ENCODE results near the gene FOXF2.

FOXF2 gene

DNA sequence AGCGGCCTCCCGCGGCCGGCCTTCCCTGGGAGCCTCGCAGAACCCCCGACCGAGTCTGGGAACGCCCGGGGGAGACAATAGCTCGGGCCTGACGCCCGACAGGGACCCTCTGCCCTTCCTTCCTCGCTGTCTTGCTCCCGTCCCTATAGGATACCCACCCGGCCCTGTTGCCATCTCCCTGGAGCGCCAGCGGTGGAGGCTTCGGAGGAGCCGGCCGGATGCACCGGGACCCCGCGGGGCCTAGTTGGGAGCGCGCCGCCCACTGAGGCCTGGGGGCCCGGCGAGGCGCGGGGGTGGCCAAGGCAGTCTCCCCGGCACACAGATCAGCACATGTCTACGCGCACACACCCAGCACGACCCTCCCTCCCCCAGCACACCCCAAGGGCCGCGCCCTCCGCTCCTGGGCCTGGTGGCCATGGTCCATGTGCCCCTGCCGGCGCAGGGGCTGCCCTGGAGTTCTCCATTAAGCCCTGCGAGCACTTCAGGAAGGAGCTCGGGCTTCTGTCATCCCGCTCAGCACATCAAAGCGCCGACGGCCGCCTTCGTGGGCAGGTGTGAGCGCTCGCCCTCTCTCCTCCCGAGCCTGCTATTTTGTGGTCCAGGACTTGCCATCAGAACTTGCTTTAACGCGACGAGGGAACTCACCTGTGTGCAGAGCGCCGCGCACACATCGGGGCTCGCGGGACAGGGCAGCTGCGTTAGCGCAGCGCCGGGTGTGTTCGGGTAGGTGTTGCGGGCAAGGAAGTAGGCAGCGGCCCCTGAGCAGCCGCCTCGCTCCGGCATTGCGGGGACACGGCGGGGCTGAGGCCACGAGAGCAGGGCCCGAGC lies 3.7 kb downstream of the FOXF2 start:
- no peak for DNase-seq

- no peak for DNase-seq
Measured at GRCh38 chr6:1393641-1394283, 4.4 kb downstream of the FOXF2 start.

DNA sequence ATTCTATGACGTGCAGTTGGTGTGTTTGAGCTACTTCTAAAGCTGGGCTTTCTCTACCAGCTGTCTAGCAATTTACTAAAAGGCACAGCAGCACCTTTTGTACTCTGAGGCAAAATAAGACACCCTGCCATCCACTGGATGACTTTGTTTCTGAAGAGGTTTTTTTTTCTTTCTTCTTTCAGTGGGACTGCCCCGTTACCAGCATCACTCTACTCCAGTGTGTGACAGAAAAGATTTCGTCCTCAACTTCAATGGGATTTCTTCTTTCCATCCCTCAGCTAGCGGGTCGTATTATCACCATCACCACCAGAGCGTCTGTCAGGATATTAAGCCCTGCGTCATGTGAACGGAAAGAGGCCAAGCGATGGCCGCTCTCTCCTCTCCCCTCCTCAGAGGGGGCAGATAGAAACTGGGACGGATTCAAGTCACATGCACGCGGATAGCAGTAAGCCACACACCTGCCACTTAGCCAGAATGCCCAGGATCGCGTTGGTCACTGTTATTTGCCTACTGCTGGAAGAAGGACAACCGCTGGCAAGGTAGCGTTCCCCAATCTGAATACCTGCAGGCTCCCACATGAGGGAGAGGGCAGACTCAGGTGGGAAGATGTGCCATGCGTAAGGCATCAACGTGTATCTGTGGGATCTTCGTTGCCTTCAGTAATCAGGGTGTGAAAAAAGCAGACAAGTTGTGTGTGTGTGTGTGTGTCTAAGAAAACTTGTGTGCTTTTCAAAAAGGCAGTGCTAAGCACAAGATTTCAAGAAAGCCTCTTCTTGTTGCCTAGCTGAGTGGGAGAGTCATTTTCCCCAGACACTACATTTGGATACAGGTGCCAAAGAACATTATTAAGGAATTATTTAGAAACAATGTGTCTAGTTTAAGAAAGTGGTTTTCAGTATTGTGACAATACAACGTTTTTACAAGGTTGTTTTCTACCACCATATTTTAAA lies 5.4 kb downstream of the FOXF2 start:
- DNase-seq: no peak

- no peak for DNase-seq
Measured at GRCh38 chr6:1395506-1395905, 6.1 kb downstream of the FOXF2 start.

DNA sequence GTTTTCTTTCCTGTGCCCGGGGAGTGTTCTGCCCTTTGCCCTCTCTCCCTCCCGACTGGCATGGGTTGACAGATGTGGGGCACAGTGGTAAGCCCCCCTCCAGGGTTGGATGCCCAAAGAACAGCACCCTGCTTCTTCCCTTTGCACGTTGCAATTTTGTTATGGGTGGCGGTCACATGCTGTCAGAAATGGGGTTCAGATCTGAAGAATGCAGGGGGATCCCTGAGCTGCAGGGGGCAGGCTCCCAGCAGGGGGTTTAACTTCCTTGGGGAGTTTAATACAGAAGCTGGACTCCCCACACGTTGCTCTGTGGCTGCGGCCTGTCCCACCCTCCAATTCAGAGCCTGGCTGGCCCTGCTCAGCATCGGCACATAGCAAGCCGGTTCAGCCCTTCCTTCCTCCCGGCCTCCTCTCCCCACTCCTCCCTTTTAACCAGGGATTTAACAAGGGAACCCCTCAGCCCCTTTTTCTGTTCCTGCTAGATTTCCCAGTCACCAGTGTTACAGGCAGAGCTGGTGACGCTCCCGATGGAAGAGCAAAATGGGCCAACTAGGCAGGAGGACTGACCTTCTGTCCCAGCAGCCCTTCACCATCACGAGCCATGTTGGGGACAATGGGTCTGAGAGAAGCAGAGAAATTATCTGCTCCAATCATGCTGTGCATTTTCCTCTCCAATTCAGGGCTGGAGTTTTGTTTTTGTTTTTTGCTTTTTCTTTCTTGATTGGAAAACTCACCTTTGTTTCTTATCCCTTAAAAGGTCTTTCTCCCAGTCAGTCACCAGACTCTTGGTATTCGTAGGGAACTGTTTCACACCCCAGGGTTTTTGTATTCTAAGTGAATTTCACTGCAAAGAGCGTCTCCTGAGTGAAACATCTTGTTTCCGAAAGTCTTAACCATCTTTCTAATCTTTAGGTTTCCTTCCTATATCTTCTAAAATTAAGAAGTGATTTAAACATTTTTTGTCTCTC lies 6.8 kb downstream of the FOXF2 start:
- no peak for DNase-seq

- peak; percentile 92 for DNase-seq
Measured at GRCh38 chr6:1396952-1397868, 7.8 kb downstream of the FOXF2 start.

GRCh38 chr6:1399085-1399780 lies 9.9 kb downstream of the FOXF2 start:
- no peak for DNase-seq

- no peak for DNase-seq
Measured at GRCh38 chr6:1400126-1400850, 10.9 kb downstream of the FOXF2 start.

DNA sequence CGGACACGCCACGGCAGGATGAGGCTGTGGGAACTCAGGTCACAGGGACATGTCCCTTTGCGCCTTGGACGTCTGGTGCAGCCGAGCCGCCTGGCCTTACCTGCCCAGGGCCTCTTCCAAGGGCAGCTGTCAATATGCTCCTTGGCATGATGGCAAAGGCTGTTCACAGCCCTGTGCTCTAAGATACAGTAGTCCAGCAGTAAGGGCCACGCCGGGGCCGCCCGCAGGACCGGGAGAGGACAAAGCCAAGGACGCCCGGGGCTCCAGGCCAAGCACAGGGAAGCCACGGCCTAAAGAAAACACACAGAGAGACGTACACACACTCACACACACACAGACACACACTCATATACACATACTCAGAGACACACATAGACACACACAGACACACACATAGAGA lies 13.0 kb downstream of the FOXF2 start:
- no peak for DNase-seq

DNA sequence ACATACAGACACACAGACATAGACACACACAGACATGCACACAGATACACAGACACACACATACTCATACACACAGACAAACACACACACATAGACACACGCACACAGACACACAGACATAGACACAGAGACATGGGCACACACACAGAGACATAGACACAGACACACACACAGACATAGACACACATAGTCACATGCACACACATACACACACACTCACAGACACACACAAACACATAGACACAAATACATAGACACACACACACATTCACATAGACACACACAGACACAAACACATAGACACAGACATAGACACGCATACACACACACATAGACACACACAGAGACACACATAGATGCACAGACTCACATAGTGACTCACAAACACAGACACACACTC lies 13.5 kb downstream of the FOXF2 start:
- DNase-seq: no peak

- no peak for DNase-seq
Measured at GRCh38 chr6:1403851-1404712, 14.7 kb downstream of the FOXF2 start.

DNA sequence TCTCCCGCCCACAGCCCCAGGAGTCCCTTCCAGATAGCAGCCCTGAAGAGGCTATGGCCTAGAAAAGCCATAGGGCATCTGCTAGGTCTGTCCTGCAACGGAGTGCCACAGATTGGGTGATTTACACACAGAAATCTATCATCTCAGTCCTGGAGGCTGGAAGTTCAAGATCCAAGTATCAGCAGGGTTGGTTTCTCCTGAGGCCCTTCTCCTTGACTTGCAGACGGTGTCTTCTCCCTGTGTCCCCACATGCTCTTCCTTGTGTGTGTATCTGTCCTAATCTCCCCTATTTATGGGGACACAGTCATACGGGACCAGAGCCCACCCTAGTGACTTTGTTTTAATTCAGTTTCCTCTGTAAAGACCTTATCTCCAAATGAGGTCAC lies 15.3 kb downstream of the FOXF2 start:
- no peak for DNase-seq

- DNase-seq: no peak
Measured at GRCh38 chr6:1405221-1405620, 15.8 kb downstream of the FOXF2 start.

DNA sequence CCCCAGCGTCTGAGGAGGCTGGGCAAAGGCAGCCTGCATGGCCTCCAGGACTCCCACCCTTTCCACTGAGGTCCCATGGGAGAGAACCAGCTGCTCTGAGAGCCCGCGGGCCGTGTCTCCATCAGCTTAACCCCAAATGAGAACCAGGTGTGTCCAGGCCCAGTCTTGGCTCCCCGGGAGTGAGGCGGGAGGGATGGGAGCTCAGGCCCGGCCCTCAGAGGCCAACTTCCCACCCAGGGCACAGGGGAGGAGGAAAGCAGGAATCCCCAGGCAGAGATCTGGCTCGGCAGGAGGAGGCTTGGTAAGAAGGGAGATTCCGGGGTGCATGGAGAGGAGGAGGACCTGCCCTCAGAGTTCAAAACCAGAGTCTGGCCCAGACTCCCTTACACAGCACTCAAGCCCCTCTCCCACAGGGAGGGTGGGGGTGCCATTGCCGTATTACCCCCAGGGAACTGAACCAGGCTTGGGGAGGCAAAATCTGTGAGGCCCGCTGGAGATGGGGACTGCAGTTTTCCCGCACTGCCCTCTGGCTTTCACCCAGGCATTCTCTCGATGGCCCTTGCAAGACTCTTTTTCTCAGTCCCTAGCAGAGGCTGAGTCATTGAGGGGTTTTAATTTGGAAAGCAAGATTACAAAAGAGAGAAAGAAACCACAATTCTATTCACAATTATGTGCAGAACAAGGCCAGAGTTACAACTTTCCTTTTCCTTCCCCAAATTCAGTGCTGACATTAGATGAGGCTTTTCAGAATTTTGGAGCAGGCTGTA lies 17.1 kb downstream of the FOXF2 start:
- DNase-seq: no peak

DNA sequence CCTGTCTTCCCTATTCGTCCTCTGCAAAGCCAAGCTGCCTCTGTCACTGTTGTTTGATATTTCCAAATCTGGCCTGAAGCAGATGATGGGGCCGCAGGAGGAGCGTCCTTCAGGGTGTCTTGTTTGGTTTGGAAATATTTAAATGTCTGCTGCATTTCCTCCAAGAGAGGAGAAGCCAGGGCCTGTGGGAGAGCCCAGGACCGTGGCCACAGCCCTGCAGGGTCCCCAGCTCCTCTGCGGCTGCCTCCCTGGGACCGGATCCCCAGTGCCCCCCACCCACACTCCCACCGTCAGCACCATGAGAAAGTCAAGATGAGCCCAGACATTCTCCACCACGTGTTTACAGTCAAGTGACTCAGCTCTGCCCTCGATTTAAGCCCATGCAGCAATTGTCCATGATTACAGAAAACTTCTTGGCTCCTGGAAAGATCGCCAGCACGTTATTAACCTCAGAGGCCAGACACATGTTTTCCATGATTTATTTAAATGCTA lies 18.2 kb downstream of the FOXF2 start:
- no peak for DNase-seq

GRCh38 chr6:1409774-1410465 lies 20.5 kb downstream of the FOXF2 start:
- no peak for DNase-seq

DNA sequence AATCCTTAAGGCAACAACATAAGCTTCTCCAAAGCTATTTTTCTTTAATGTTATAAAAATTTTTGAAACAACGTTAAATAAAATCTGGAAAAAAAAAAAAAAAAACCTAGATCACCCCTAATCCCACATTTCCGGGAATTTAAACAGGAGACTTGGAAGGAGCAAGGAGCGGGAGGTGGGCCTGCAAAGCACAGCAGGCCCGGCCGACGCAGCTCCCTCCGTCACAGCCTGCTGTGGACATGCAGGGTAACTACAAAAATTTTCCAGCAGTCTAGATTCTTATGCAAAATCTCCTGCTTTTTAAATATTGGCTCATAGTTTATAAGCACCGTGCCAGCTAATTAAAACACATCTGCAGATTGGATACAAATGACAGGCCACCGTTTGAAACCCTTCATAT lies 23.5 kb downstream of the FOXF2 start:
- no peak for DNase-seq

All from 8988T (cell line).